Umbilical cord (tissue), 2 donors: ENCODE measurements around the gene SOX6. TPM values are rescaled to one million over a fixed set of nuclear protein-coding genes. Genes with fewer than 3 reads are reported as not detected.
A peak's percentile ranks its signal among the peaks of the same experiment; 100 is the strongest.

Experiments
- DNase-seq: peaks from one replicate; pipeline ENCODE4 v3.0.0-alpha.2; 2015; ENCODE audit warnings: low spot score
- total RNA-seq: library from RNA; depleted of rRNA; stranded (reverse); fragments of >200 nt; gene quantifications from one replicate; pipeline ENCODE4 v1.2.3, GENCODE V29; 2014; ENCODE audit warnings: low replicate concordance; ENCODE audit not compliant: insufficient read depth

The SOX6 gene
- total RNA-seq, 1 donor from 2014 or later = 54.7 TPM

- no peak for DNase-seq
Measured at GRCh38 chr11:16007514-16007913, 348.8 kb downstream of the SOX6 start.

GRCh38 chr11:16002942-16003341 is 353.4 kb downstream of the SOX6 start:
- DNase-seq = no peak

- peak; percentile 67 for DNase-seq
Measured at GRCh38 chr11:16001899-16002426, 354.4 kb downstream of the SOX6 start.

GRCh38 chr11:16001044-16001568 is 355.2 kb downstream of the SOX6 start:
- no peak for DNase-seq

- DNase-seq = no peak
Measured at GRCh38 chr11:16000065-16000464, 356.3 kb downstream of the SOX6 start.

GRCh38 chr11:15993345-15993744 is 363.0 kb downstream of the SOX6 start:
- no peak for DNase-seq

GRCh38 chr11:15991215-15991614 is 365.1 kb downstream of the SOX6 start:
- DNase-seq = no peak

GRCh38 chr11:15989685-15990084 is 366.7 kb downstream of the SOX6 start:
- DNase-seq = no peak

- no peak for DNase-seq
Measured at GRCh38 chr11:15988693-15989231, 367.6 kb downstream of the SOX6 start.

GRCh38 chr11:15988016-15988550 is 368.3 kb downstream of the SOX6 start:
- peak; percentile 70 for DNase-seq

- DNase-seq = no peak
Measured at GRCh38 chr11:15987046-15987445, 369.3 kb downstream of the SOX6 start.

GRCh38 chr11:15985860-15986139 is 370.5 kb downstream of the SOX6 start:
- no peak for DNase-seq

- no peak for DNase-seq
Measured at GRCh38 chr11:15985127-15985859, 371.1 kb downstream of the SOX6 start.

GRCh38 chr11:15981292-15981691 is 375.1 kb downstream of the SOX6 start:
- no peak for DNase-seq

- no peak for DNase-seq
Measured at GRCh38 chr11:15977116-15977515, 379.2 kb downstream of the SOX6 start.

GRCh38 chr11:15976433-15977045 is 379.8 kb downstream of the SOX6 start:
- no peak for DNase-seq

GRCh38 chr11:15975742-15976141 is 380.6 kb downstream of the SOX6 start:
- no peak for DNase-seq

- DNase-seq = no peak
Measured at GRCh38 chr11:15972838-15973237, 383.5 kb downstream of the SOX6 start.

GRCh38 chr11:15971215-15971546 is 385.2 kb downstream of the SOX6 start:
- DNase-seq = no peak

- DNase-seq = no peak
Measured at GRCh38 chr11:15970506-15971214, 385.7 kb downstream of the SOX6 start.

GRCh38 chr11:15969701-15970329 is 386.5 kb downstream of the SOX6 start:
- DNase-seq = peak; percentile 74

GRCh38 chr11:15969281-15969680 is 387.1 kb downstream of the SOX6 start:
- peak; percentile 90 for DNase-seq
